A549 treated with Hydrocortisone at 1 μM for 4 hours (cell line): ENCODE results near the gene ZNF790. TPM values are rescaled to one million over a fixed set of nuclear protein-coding genes. Genes with fewer than 3 reads are reported as not detected.

Source experiments
- total RNA-seq: library from RNA; stranded (reverse); fragments of 200-300 nt; extraction: Qiagen RNA extraction; gene quantifications from 5 replicates; pipeline ENCODE4 v1.2.3, GENCODE V29; 2022

ZNF790 gene
- 0.10 to 0.29 TPM (median 0.18 TPM) in 5 replicates for total RNA-seq

GRCh38 chr19:36837906-36838783 lies at the start of gene ZNF790:
Gene ZNF790 (minus strand): TSS chr19:36838387. CDS start chr19:36825619, 12,768 bp downstream.

GRCh38 chr19:36850559-36851442 lies 12.6 kb upstream of the ZNF790 start, which contains the start of gene ZNF345:
Gene ZNF345 (plus strand): TSS chr19:36850876. CDS start chr19:36876831, 25,955 bp downstream.

GRCh38 chr19:36772311-36773222 lies 65.6 kb downstream of the ZNF790 start, which contains the start of gene ZNF850:
Gene ZNF850 (minus strand): TSS chr19:36772807. CDS start chr19:36762606, 10,201 bp downstream.

Other genes with a start within 250 kb of the ZNF790 start
- 0.06 to 0.29 TPM (median 0.07 TPM) in 3 of 5 replicates, not detected in the others for gene ZNF382, start 233.1 kb downstream of the ZNF790 start, total RNA-seq
- 7.1 to 10.9 TPM (median 7.7 TPM) in 5 replicates for gene ZNF461, start 171.6 kb downstream of the ZNF790 start, total RNA-seq
- gene ZNF567, start 150.8 kb downstream of the ZNF790 start, total RNA-seq, result 7.7 to 10.3 TPM (median 8.0 TPM) in 5 replicates
- gene ZNF850, start 65.6 kb downstream of the ZNF790 start, total RNA-seq, result 0.32 to 0.74 TPM (median 0.48 TPM) in 5 replicates
- gene ZNF345, start 12.5 kb upstream of the ZNF790 start, total RNA-seq, result 0.05 to 0.25 TPM (median 0.15 TPM) in 5 replicates
- 0.29 to 0.50 TPM (median 0.40 TPM) in 5 replicates for gene ZNF829, start 77.9 kb upstream of the ZNF790 start, total RNA-seq
- 0.84 to 1.5 TPM (median 1.2 TPM) in 5 replicates for gene ZNF568, start 77.9 kb upstream of the ZNF790 start, total RNA-seq
- gene ZNF420, start 240.0 kb upstream of the ZNF790 start, total RNA-seq, result 4.5 to 6.0 TPM (median 4.9 TPM) in 5 replicates